Measurements from ENCODE around the gene PRKN.

- TF ChIP-seq EZH2 (IDR thresholded peaks at IDR 0.05; ENCODE audit: borderline replicate concordance, low read depth, low read length, severe bottlenecking) (no peak), CTCF (IDR thresholded peaks at IDR 0.05; ENCODE audit: borderline replicate concordance, extremely low read depth, low read length, poor library complexity, severe bottlenecking) (no peak)
Measured at GRCh38 chr6:161890133-161890831, 837.3 kb downstream of the PRKN start.

Measured in DND-41 (cell line).